CD4-positive, alpha-beta T cell treated with Interleukin-1 beta for 1 hour (primary cell): Measurements from ENCODE around the gene SEMA3A.
A peak's percentile ranks its signal among the peaks of the same experiment; 100 is the strongest.
"Not testable (repeated sequence)": the region's sequence is repeated elsewhere in the genome, so short reads cannot be mapped to it uniquely, and the experiment has no call there.

ENCODE experiments used
- DNase-seq, 2 donors: peaks; one replicate each; pipeline ENCODE4 v3.0.0-alpha.2; 2020 to 2022

The SEMA3A gene

GRCh38 chr7:84107259-84107658, 87.3 kb downstream of the SEMA3A start:
- DNase-seq = no peak

- no peak for DNase-seq
Measured at GRCh38 chr7:84106291-84106690, 88.3 kb downstream of the SEMA3A start.

GRCh38 chr7:84105586-84105985, 89.0 kb downstream of the SEMA3A start:
- DNase-seq = no peak

- DNase-seq = no peak
Measured at GRCh38 chr7:84104826-84105225, 89.8 kb downstream of the SEMA3A start.

GRCh38 chr7:84102213-84102612, 92.4 kb downstream of the SEMA3A start:
- no peak for DNase-seq

GRCh38 chr7:84100866-84101265, 93.7 kb downstream of the SEMA3A start:
- DNase-seq = no peak

- no peak for DNase-seq
Measured at GRCh38 chr7:84095971-84096370, 98.6 kb downstream of the SEMA3A start.

- peak in 1 of 2 donors; percentile 10 for DNase-seq
Measured at GRCh38 chr7:84092207-84092606, 102.4 kb downstream of the SEMA3A start.

GRCh38 chr7:84091318-84091717, 103.3 kb downstream of the SEMA3A start:
- no peak for DNase-seq

GRCh38 chr7:84088802-84089201, 105.8 kb downstream of the SEMA3A start:
- DNase-seq = no peak

- DNase-seq = no peak
Measured at GRCh38 chr7:84085998-84086397, 108.6 kb downstream of the SEMA3A start.

- DNase-seq = no peak
Measured at GRCh38 chr7:84085147-84085546, 109.4 kb downstream of the SEMA3A start.

GRCh38 chr7:84083846-84084245, 110.7 kb downstream of the SEMA3A start:
- no peak for DNase-seq

GRCh38 chr7:84081973-84082522, 112.5 kb downstream of the SEMA3A start:
- no peak for DNase-seq

- DNase-seq = no peak
Measured at GRCh38 chr7:84077336-84077735, 117.3 kb downstream of the SEMA3A start.

- no peak for DNase-seq
Measured at GRCh38 chr7:84076219-84076618, 118.4 kb downstream of the SEMA3A start.

- DNase-seq = no peak
Measured at GRCh38 chr7:84073186-84073875, 121.3 kb downstream of the SEMA3A start.

GRCh38 chr7:84070770-84071169, 123.8 kb downstream of the SEMA3A start:
- DNase-seq = no peak

- DNase-seq = no peak
Measured at GRCh38 chr7:84069999-84070500, 124.5 kb downstream of the SEMA3A start.

GRCh38 chr7:84069033-84069432, 125.6 kb downstream of the SEMA3A start:
- no peak for DNase-seq

- DNase-seq = not testable (repeated sequence)
Measured at GRCh38 chr7:84062489-84062901, 132.1 kb downstream of the SEMA3A start.

GRCh38 chr7:84060760-84061261, 133.8 kb downstream of the SEMA3A start:
- no peak for DNase-seq

GRCh38 chr7:84060000-84060399, 134.6 kb downstream of the SEMA3A start:
- DNase-seq = no peak

- DNase-seq = no peak
Measured at GRCh38 chr7:84058311-84059076, 136.1 kb downstream of the SEMA3A start.
